Type B pancreatic cell (in vitro differentiated cells): ENCODE data around the gene IGFBP3. TPM values are rescaled to one million over a fixed set of nuclear protein-coding genes. Genes with fewer than 3 reads are reported as not detected.
A peak's percentile ranks its signal among the peaks of the same experiment; 100 is the strongest.
"Not testable (repeated sequence)": the region's sequence is repeated elsewhere in the genome, so short reads cannot be mapped to it uniquely, and the experiment has no call there.

Source experiments
- DNase-seq: peaks from one replicate; pipeline ENCODE4 v3.0.0; 2021; ENCODE audit warnings: mixed read lengths; ENCODE audit not compliant: unreplicated experiment; ENCODE audit errors: extremely low spot score
- H3K27ac Mint-ChIP-seq: 2 replicates; pipeline ENCODE4 v1.8.0; 2021; ENCODE audit warnings: mild to moderate bottlenecking, mixed read lengths
- H3K27me3 Mint-ChIP-seq: 2 replicates; pipeline ENCODE4 v1.8.0; 2021; ENCODE audit warnings: mixed read lengths
- H3K36me3 Mint-ChIP-seq: 2 replicates; pipeline ENCODE4 v1.8.0; 2021; ENCODE audit warnings: mixed read lengths
- H3K4me1 Mint-ChIP-seq: one replicate; pipeline ENCODE4 v1.8.0; 2021; ENCODE audit warnings: mixed read lengths; ENCODE audit not compliant: unreplicated experiment
- H3K4me3 Mint-ChIP-seq: 2 replicates; pipeline ENCODE4 v1.8.0; 2021; ENCODE audit warnings: mild to moderate bottlenecking, mixed read lengths
- H3K9me3 Mint-ChIP-seq: 2 replicates; pipeline ENCODE4 v1.8.0; 2021; ENCODE audit warnings: mixed read lengths
- CTCF ChIP-seq: fragments of 200-600 bp; sonication (generic); conservative IDR thresholded peaks from 2 replicates; pipeline ENCODE4 v1.5.0; 2021; ENCODE audit warnings: antibody characterized with exemption, mild to moderate bottlenecking
- total RNA-seq: library from RNA; stranded (reverse); gene quantifications from 2 replicates; pipeline ENCODE4 v1.2.1, GENCODE V29; 2021; ENCODE audit warnings: low replicate concordance

The IGFBP3 gene
- total RNA-seq, 1 donor from 2014 or later, result 336 TPM

GRCh38 chr7:45940939-45941338 lies 19.9 kb upstream of the IGFBP3 start:
- Mint-ChIP-seq H3K4me3 (no peak overlapping the region), H3K4me1 (no peaks in the 10 kb centered on the region), H3K9me3 (no peaks in the 10 kb centered on the region), H3K36me3 (no peaks in the 10 kb centered on the region), H3K27me3 (no peaks in the 10 kb centered on the region), H3K27ac (no peak overlapping the region)
- no peak for DNase-seq
- no peak for TF ChIP-seq CTCF

- not testable (repeated sequence) for H3K4me3 Mint-ChIP-seq, H3K36me3 Mint-ChIP-seq, H3K27ac Mint-ChIP-seq, H3K9me3 Mint-ChIP-seq, H3K27me3 Mint-ChIP-seq, H3K4me1 Mint-ChIP-seq, DNase-seq
Measured at GRCh38 chr7:45940237-45940781, 19.2 kb upstream of the IGFBP3 start.

- Mint-ChIP-seq H3K27me3 (no peaks in the 10 kb centered on the region), H3K4me3 (no peak overlapping the region), H3K4me1 (no peaks in the 10 kb centered on the region), H3K27ac (no peak overlapping the region), H3K36me3 (no peaks in the 10 kb centered on the region), H3K9me3 (no peaks in the 10 kb centered on the region)
- no peak for DNase-seq
- TF ChIP-seq CTCF, result no peak
Measured at GRCh38 chr7:45939574-45939973, 18.5 kb upstream of the IGFBP3 start.

GRCh38 chr7:45938626-45939302 lies 17.7 kb upstream of the IGFBP3 start:
- peak; percentile 47 for TF ChIP-seq CTCF
- Mint-ChIP-seq H3K27me3 (no peaks in the 10 kb centered on the region), H3K4me3 (no peak overlapping the region), H3K36me3 (no peaks in the 10 kb centered on the region), H3K4me1 (no peaks in the 10 kb centered on the region), H3K27ac (no peak overlapping the region), H3K9me3 (peaks cover 4% of the 10 kb centered on the region)
- peak; percentile 58 for DNase-seq

GRCh38 chr7:45937862-45938261 lies 16.8 kb upstream of the IGFBP3 start:
- Mint-ChIP-seq H3K4me1 (no peaks in the 10 kb centered on the region), H3K36me3 (no peaks in the 10 kb centered on the region), H3K27me3 (no peaks in the 10 kb centered on the region), H3K9me3 (peaks cover 5% of the 10 kb centered on the region), H3K27ac (no peak overlapping the region), H3K4me3 (no peak overlapping the region)
- no peak for TF ChIP-seq CTCF
- no peak for DNase-seq

GRCh38 chr7:45937301-45937700 lies 16.2 kb upstream of the IGFBP3 start:
- Mint-ChIP-seq H3K4me1 (no peaks in the 10 kb centered on the region), H3K4me3 (no peak overlapping the region), H3K36me3 (no peaks in the 10 kb centered on the region), H3K27ac (no peak overlapping the region), H3K9me3 (peaks cover 5% of the 10 kb centered on the region), H3K27me3 (no peaks in the 10 kb centered on the region)
- no peak for DNase-seq
- TF ChIP-seq CTCF, result no peak
